HAP-1 (cell line): ENCODE data around the gene PHYKPL.

ENCODE experiments used
- DNase-seq, 2 experiments: peaks; one replicate each; pipeline ENCODE4 v3.0.0-alpha.2; 2016 to 2020; ENCODE audit warnings: low spot score in 2 of 2
- H3K27me3 ChIP-seq: fragments of 250-450 bp; sonication (Bioruptor Pico); 2 replicates; pipeline ENCODE4 v1.5.1; 2020; ENCODE audit warnings: low read depth, mild to moderate bottlenecking, moderate library complexity
- H3K36me3 ChIP-seq: fragments of 250-450 bp; sonication (Bioruptor Pico); replicated peaks from 2 replicates; pipeline ENCODE4 v1.5.1; 2020; ENCODE audit warnings: mild to moderate bottlenecking
- H3K4me1 ChIP-seq: fragments of 250-450 bp; sonication (Bioruptor Pico); 2 replicates; pipeline ENCODE4 v1.5.1; 2020; ENCODE audit warnings: mild to moderate bottlenecking
- H3K4me3 ChIP-seq: fragments of 250-450 bp; sonication (Bioruptor Pico); 2 replicates; pipeline ENCODE4 v1.5.1; 2020; ENCODE audit warnings: mild to moderate bottlenecking, moderate library complexity
- H3K9me3 ChIP-seq: fragments of 250-450 bp; sonication (Bioruptor Pico); 2 replicates; pipeline ENCODE4 v1.5.1; 2020; ENCODE audit warnings: mild to moderate bottlenecking, moderate library complexity
- in situ Hi-C: fragments of 300-500 bp; cut with MboI; formaldehyde crosslinking; loops from 3 replicates; pipeline ENCODE4 v1.14.3; 2020; ENCODE audit warnings: low sequenced_read_pairs, inconsistent platforms, mixed read lengths

The PHYKPL gene

DNA sequence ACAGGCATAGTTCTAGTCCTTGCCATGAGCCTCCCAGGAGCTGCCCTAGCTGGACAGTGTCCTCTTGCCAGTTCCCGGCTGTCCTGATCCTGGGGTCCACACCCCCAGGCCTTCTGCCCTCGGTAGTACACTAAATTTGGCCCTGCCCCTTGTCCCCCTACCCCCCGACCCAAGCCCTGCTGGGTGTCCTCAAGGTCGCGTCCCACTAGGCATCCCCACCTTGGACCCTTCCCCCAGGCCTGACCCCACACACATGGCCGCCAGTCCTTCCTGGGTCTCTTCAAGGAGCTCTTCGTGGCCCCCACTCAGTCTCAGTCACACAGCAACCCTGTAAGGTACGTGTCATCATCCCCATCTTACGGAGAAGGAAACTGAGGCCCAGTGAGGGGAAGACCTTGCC is 40.0 kb upstream of the PHYKPL start:
- DNase-seq = no peak
- Histone ChIP-seq H3K27me3 (no peaks in the 10 kb centered on the region), H3K36me3 (no peaks in the 10 kb centered on the region), H3K4me3 (no peak overlapping the region), H3K9me3 (no peaks in the 10 kb centered on the region), H3K4me1 (no peaks in the 10 kb centered on the region)
- in situ Hi-C loops = no loop called here

DNA sequence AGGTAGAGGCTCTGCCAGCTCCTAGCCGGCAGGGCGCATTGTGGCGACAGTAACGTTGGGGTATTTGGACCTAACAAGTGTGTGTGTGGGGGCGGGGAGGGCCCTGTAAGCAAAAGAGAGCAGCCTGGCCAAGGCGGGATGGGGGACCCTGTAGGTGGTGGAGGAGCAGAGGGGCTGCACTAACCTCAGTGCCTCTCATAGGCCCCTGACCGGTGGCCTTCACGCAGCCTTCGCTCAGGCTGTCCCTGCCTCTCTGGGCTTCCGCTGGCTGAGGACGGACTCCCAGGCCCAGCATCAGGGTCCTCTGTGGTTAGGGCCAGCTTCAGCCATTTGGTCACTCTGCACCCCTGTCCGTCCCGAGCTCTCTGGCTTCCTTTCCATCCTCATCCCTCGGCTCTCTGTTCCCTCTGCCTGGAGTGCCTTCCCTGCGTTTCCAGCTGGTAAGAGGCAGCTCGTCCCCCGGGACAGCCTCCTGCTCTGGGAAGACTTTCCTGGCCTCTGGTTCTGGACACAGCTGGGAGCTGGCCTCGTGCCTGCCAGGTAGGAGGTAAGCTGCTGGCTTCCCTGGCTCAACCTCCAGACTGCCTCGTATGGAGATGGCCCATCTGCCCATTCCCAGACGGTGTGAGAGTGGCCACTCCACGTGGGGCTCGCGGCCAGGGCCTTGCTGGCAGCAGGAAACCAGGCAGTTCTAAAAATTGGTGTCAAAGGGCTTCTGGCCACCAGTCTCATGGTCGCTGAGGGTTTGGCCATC is 39.3 kb upstream of the PHYKPL start:
- DNase-seq = no peak
- H3K9me3 ChIP-seq = no peaks in the 10 kb centered on the region
- H3K27me3 ChIP-seq = no peaks in the 10 kb centered on the region
- no peaks in the 10 kb centered on the region for H3K4me1 ChIP-seq
- H3K4me3 ChIP-seq = no peak overlapping the region
- no peaks in the 10 kb centered on the region for H3K36me3 ChIP-seq
- in situ Hi-C loops = no loop called here

DNA sequence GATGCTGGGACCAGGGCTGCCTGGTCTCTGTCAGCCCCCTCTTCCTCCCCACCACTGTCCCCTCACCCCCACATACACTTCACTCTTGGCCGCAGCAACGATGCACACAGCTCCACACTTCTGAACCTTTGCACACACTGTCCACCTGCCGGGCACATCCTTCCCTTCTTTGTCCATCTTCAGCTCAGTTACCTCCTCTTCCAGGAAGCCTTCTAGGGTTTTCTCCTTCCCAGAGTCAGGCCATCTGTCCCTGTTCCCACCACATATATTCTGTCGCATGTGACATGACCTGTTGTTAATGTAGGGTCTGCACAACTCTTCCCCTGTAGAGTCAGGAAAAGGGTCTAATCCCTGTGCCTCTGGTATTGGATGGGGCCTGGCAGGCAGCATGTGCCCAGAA is 38.6 kb upstream of the PHYKPL start:
- H3K27me3 ChIP-seq = no peaks in the 10 kb centered on the region
- in situ Hi-C loops = no loop called here

DNA sequence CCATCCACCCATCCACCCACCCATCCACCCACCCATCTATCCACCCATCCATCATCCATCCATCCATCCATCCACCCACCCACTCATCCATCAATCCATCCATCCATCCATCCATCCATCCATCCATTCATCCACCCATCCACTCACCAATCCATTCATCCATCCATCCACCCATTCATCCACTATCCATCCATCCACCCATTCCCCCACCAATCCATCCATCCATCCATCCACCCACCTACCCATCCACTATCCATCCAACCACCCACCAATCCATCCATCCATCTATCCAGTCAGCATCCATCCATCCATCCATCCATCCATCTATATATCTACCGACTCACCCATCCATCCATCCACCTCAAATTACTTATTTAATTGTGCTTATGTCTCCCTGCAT is 36.9 kb upstream of the PHYKPL start:
- no peaks in the 10 kb centered on the region for H3K27me3 ChIP-seq
- no peaks in the 10 kb centered on the region for H3K36me3 ChIP-seq
- H3K9me3 ChIP-seq = no peaks in the 10 kb centered on the region
- DNase-seq = no peak
- no peak overlapping the region for H3K4me3 ChIP-seq
- in situ Hi-C loops = no loop called here
- H3K4me1 ChIP-seq = no peaks in the 10 kb centered on the region

More for the DNA sequence above, 38.6 kb upstream of the PHYKPL start:
- Histone ChIP-seq H3K4me3 (no peak overlapping the region), H3K36me3 (no peaks in the 10 kb centered on the region), H3K9me3 (no peaks in the 10 kb centered on the region), H3K4me1 (no peaks in the 10 kb centered on the region)
- no peak for DNase-seq

DNA sequence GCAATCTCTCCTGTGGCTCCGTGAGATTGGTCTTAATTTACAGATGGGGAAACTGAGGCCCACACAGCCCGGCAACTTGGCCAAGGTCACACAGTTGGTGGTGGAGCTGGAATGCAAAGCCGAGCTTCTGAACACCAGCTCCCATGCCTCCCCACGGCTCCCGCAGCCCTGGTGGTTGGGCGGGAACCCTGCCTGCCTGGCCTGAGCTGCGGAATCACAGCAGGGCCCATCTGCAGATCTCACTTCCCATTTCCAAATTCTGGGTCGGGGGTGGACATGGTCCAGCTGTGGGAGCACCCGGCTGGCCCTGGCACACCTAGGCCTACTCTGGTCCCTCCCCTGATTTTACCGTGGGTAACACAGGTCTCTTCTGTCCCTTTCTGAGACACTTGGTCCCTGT is 35.3 kb upstream of the PHYKPL start:
- H3K27me3 ChIP-seq = no peaks in the 10 kb centered on the region
- no peaks in the 10 kb centered on the region for H3K36me3 ChIP-seq
- no peaks in the 10 kb centered on the region for H3K4me1 ChIP-seq
- DNase-seq = no peak
- in situ Hi-C loops = no loop called here
- H3K4me3 ChIP-seq = no peak overlapping the region
- H3K9me3 ChIP-seq = no peaks in the 10 kb centered on the region

DNA sequence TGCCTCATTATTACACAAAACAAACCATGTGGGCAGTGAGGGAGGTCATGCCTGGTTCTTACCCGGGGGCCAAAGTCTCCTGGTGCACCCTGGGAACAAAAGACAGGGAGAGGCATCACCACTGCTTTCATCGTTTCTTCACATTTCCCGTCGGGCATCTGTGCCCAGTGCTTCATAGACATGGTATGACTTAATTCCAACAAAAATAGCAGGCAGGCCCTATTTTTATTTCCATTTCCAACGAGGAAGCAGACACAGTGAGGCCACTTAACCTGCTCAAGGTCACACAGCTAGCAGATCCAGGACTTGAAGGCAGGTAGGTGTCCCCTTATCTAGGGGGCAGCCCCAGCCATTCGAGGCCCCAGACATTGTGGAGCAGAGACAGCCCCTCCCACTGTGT is 34.6 kb upstream of the PHYKPL start:
- DNase-seq = no peak
- H3K36me3 ChIP-seq = no peaks in the 10 kb centered on the region
- in situ Hi-C loops = no loop called here
- H3K27me3 ChIP-seq = no peaks in the 10 kb centered on the region
- H3K4me1 ChIP-seq = no peaks in the 10 kb centered on the region
- H3K4me3 ChIP-seq = no peak overlapping the region
- no peaks in the 10 kb centered on the region for H3K9me3 ChIP-seq

DNA sequence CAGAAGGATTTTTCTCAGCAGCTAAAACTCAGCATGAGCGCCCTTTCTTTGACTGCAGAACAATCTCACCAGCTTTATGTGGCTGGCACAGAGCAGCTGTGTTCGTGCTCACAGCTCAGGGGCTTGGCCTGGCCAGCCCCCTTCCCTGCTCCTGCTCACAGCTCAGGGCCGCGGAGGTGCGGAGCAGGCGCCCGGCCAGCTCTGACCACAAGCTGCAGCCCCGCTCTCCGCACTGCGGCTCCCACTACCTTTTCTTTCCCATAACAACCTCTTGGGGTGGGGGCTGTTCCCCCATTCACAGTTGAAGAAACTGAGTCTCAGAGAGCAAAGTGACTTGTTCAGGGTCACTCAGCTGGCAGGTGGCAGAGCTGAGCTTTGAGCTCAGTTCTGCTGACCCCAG is 34.0 kb upstream of the PHYKPL start:
- Histone ChIP-seq H3K36me3 (no peaks in the 10 kb centered on the region), H3K4me3 (no peak overlapping the region), H3K27me3 (no peaks in the 10 kb centered on the region), H3K4me1 (no peaks in the 10 kb centered on the region), H3K9me3 (no peaks in the 10 kb centered on the region)
- in situ Hi-C loops = no loop called here
- DNase-seq = no peak

DNA sequence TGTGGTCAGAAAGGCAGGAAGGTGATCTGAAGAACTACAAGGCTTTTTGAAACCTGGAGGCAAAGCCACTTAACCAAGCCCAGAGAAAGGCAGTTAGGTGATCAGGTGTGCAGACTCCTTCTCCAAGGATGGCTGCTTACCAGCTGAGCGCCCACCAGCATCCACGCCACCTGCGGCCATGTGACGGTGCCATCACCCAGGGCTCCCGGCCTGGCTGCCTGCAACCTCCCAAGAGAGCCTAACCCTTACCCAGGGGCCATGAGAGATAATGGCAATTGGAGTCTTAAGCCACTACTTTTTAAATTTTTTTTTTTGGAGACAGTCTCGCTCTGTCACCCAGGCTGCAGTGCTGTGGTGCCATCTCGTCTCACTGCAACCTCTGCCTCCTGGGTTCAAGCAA is 33.1 kb upstream of the PHYKPL start:
- Histone ChIP-seq H3K36me3 (no peaks in the 10 kb centered on the region), H3K9me3 (no peaks in the 10 kb centered on the region), H3K4me3 (no peak overlapping the region), H3K27me3 (no peaks in the 10 kb centered on the region), H3K4me1 (no peaks in the 10 kb centered on the region)
- no peak for DNase-seq
- in situ Hi-C loops = no loop called here

DNA sequence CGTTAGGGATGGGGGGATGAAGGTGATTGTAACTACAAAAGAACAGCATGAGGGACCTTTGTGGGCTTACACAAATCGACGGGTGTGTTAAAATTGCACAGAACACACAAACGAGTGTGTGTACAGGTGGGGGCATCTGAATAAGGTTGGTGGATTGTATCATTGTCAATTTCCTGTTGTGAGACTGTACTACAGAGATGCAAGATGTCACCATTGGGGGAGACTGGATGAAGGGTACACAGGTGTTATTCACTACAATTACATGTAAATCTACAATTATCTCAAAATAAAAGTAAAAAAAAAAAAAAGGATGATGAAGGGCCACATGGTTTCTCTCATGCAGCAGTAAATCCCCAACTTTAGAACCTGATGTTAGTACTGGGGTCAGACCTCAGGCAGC is 31.4 kb upstream of the PHYKPL start:
- H3K4me3 ChIP-seq = no peak overlapping the region
- DNase-seq = no peak
- in situ Hi-C loops = no loop called here

DNA sequence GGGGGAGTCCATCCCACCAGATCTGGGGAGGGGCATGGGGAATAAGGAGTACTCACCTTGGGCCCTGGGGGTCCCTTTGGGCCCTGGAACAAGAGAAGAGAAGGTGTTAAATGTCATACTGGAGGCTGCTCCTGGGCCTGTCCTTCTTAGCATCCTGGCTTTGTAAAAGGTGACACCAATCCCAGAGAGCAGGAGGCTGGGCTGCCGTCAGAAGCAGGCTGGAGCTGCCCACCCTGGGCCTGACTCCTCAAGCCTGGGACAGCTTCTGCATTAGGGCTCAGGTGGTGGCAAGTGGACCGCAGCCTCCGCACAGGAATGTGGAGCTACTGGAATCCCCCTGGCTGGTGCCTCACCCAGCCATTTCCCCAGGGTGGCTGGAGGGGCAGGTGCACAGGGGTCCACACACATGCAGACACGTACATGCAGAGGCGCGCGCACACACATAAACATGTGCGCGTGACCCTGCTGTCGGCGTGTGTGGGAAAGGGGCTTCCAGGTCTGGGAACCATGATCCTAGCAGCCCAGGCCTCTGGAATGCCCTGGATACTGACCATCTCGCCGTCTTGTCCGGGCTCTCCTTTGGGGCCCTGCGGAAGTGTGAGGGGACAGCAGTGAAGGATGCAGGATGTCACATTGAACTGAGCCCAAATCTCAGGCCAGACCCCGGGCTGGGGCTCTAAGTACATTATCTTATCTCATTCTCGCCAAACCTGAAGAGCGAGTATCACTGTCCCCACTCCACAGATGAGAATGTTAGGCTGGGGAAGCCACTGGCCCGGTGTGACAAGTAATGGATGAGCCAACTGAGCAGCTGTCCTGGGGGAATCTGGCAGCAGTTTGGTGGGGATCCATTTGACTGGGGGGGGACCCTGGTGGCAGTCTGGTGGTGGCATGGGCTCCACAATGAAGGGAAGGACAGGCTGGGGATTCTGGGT is 29.3 kb upstream of the PHYKPL start:
- DNase-seq = no peak
- in situ Hi-C loops = no loop called here
- no peaks in the 10 kb centered on the region for H3K9me3 ChIP-seq
- no peaks in the 10 kb centered on the region for H3K36me3 ChIP-seq
- H3K27me3 ChIP-seq = no peaks in the 10 kb centered on the region
- H3K4me1 ChIP-seq = no peaks in the 10 kb centered on the region
- no peak overlapping the region for H3K4me3 ChIP-seq

More for the DNA sequence above, 31.4 kb upstream of the PHYKPL start:
- Histone ChIP-seq H3K4me1 (no peaks in the 10 kb centered on the region), H3K27me3 (no peaks in the 10 kb centered on the region), H3K36me3 (no peaks in the 10 kb centered on the region), H3K9me3 (no peaks in the 10 kb centered on the region)

DNA sequence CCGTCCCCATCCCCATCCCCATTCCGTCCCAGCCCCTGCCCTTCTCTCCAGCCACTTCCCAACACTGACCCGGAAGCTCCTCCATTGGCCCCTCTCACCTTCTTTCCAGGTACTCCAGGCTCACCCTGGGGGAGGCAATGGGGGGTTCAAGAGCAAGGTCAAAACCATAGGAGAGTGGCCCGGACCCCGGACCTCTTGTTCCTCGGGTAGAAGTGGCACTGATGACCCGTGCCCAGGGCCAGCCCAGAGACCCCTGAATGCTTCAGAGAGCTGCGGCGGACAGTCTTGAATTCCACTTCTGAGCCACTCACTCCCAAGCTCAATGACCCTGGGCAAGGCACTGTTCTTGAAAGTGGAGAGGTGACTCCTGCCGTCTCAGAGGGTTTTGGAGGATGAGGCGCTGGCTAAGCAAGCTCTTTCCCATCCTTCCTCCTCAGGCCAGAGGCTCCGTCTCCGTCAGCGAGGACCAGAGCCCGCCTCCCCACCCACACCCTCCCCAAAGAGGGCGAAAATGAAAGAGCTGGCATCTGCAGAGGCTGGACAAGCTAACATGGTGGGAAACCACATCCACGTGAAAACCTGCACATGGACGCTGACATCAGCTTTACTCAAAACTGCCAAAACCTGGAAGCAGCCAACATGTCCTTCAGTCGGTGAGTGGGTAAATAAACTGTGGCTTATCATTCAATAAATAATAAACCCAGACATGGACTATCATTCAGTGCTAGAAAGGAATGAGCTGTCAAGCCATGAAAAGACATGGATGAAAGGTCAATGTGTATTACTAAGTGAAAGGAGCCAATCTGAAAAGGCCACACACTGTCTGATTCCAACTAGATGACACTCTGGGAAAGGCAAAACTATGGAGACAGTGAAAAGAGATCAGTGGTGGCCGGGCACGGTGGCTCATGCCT is 27.3 kb upstream of the PHYKPL start:
- H3K4me3 ChIP-seq = no peak overlapping the region
- H3K27me3 ChIP-seq = no peaks in the 10 kb centered on the region
- no peaks in the 10 kb centered on the region for H3K9me3 ChIP-seq
- H3K36me3 ChIP-seq = no peaks in the 10 kb centered on the region
- in situ Hi-C loops = no loop called here
- no peak for DNase-seq
- H3K4me1 ChIP-seq = no peaks in the 10 kb centered on the region

DNA sequence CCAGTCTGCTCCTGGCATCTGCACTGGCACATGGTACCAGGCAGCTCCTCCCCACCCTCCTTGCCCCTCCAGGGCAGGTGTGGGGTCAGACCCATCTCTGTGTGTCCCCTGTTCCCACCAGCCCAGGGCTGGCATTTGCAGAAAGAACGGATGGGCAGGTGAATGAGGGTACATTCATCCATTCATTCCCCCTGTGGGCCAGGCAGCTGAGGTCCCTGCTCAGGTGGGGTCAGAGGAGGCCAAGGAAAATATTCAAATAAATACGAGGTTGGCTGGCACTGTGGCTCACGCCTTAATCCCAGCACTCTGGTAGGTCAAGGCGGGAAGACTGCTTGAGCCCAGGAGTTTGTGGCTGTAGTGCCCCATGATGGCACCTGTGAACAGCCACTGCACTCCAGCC is 25.0 kb upstream of the PHYKPL start:
- Histone ChIP-seq H3K36me3 (no peaks in the 10 kb centered on the region), H3K9me3 (no peaks in the 10 kb centered on the region), H3K4me3 (no peak overlapping the region), H3K27me3 (no peaks in the 10 kb centered on the region), H3K4me1 (no peaks in the 10 kb centered on the region)
- DNase-seq = no peak
- in situ Hi-C loops = no loop called here

DNA sequence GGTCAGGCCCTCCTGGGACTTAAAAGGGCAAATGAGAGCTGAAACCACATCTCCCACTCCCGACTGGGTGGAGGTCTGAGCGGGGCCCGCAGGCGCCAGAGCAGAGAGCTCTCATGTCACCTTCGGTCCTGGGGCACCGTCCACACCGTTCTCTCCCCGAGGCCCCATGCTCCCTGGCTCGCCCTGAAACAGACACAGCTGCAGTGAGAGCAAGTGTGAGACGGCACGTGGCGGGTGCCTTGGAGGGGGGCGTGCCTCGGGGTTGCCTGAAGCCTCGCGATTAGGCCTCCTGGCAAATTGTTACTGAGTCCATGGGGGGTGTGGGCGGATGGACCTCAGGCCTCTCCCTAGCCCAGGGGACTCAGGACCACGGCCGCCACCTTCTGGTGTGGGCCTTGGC is 24.1 kb upstream of the PHYKPL start:
- no peaks in the 10 kb centered on the region for H3K36me3 ChIP-seq
- no peak for DNase-seq
- H3K9me3 ChIP-seq = no peaks in the 10 kb centered on the region
- no peaks in the 10 kb centered on the region for H3K4me1 ChIP-seq
- no peaks in the 10 kb centered on the region for H3K27me3 ChIP-seq
- H3K4me3 ChIP-seq = no peak overlapping the region
- in situ Hi-C loops = no loop called here
